Right forelimb (tissue), 1 donor: ENCODE measurements around the gene PDILT.
"Not testable (repeated sequence)": the region's sequence is repeated elsewhere in the genome, so short reads cannot be mapped to it uniquely, and the experiment has no call there.

Experiments
- DNase-seq: peaks from one replicate; pipeline ENCODE4 v3.0.0-alpha.2; 2018

Gene PDILT, protein sequence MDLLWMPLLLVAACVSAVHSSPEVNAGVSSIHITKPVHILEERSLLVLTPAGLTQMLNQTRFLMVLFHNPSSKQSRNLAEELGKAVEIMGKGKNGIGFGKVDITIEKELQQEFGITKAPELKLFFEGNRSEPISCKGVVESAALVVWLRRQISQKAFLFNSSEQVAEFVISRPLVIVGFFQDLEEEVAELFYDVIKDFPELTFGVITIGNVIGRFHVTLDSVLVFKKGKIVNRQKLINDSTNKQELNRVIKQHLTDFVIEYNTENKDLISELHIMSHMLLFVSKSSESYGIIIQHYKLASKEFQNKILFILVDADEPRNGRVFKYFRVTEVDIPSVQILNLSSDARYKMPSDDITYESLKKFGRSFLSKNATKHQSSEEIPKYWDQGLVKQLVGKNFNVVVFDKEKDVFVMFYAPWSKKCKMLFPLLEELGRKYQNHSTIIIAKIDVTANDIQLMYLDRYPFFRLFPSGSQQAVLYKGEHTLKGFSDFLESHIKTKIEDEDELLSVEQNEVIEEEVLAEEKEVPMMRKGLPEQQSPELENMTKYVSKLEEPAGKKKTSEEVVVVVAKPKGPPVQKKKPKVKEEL

GRCh38 chr16:20404637-20405036, at the start of gene PDILT:
Gene PDILT, minus strand, starts transcription at chr16:20404737. Its CDS starts 5,437 bp downstream, at chr16:20399300.
- no peak for DNase-seq

- not testable (repeated sequence) for DNase-seq
Observed at GRCh38 chr16:20453633-20454032, 49.1 kb upstream of the PDILT start.

DNA sequence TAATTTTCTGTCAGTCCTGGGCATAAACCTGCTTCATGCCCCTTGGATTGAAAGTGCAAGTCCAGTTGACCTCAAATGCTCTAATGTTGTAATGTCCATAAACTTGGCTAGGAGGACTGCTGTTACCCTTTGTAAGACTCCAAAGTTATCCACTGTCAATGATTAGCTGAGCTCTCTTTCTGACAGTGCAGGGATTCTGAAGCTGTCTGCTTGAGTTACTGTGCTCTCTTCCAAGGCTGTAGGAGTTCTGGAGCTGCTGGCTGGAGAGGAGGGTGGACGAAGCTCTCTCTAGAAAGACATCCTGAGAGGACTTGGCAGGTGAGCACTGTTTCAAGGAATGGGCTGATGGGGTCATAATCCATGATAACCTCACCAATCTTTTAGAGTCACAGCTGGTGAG, 46.8 kb upstream of the PDILT start, which contains the start of gene ACSM2A:
Gene ACSM2A (plus strand): TSS at position 158 of the 400 bp plus-strand sequence. CDS start 8,594 bp downstream, outside the sequence.
- not testable (repeated sequence) for DNase-seq

DNA sequence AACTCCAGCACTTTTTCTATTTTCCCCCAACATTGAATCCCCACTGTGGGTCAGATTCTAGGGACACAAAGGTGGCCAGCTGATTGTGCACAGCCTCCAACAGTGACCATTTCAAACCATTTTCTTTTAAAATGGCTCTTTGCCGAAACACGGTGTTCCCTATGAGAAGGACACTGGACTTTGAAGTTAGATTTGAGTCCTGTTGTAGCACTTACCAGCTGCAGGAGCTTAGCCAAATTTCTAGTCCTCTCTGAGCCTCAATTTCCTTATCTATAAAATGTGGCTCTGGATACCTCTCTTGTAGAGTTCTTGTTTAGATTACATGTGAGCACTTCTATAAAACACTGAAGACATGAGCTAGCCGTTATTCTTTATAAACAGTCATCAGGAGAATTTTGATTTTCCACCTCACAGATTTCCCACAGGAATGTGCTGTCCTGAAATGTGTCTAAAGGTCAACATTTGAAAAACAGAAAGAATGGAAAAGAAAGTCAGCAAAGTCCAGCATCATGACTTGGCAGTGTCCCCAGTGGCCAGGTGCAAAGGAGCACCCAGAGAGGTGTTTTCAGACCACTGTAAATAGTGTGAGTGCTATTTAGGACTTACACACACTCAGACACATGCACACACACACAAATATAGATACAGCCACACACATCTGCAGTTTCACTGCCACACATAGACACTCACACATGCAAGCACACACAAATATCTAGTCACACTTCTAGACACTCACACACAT, 42.3 kb upstream of the PDILT start:
- not testable (repeated sequence) for DNase-seq

- DNase-seq: not testable (repeated sequence)
Observed at GRCh38 chr16:20441859-20442258, 37.3 kb upstream of the PDILT start.

- DNase-seq: no peak
Observed at GRCh38 chr16:20441191-20441590, 36.7 kb upstream of the PDILT start.

DNA sequence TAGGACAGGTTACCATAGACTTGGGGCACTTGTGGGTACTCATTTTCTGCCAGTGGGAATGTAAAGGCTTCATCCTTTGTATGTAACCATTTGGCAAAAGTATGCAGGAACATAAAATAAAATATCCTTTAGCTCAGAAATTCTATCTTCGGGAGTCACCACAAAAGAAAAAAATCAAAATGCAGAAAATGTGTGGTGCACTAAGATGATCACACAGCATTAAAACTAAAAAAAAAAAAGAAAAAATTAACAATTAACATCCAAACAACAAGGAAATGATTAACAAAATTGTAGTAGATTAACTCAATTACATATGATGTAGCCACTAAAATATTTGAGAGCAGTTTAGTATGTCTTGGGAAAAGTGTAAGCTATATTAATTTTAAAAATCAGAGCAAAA, 36.2 kb upstream of the PDILT start:
- DNase-seq: not testable (repeated sequence)

- not testable (repeated sequence) for DNase-seq
Observed at GRCh38 chr16:20439820-20440231, 35.3 kb upstream of the PDILT start.

- not testable (repeated sequence) for DNase-seq
Observed at GRCh38 chr16:20438950-20439349, 34.4 kb upstream of the PDILT start.

DNA sequence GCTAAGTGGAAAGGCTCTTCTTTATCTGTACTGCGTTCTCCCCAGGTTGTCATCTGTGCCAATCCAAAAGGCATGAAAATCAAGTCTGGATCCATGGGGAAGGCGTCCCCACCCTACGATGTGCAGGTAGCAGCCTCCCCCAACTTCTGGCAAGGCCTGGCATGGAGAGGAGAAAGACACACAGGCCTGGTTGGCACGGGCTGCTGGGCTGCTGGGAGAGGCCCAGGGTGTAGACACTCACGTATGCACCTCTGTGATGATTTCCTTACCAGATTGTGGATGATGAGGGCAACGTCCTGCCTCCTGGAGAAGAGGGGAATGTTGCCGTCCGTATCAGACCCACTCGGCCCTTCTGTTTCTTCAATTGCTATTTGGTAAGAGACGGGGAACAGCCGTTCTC, 26.4 kb upstream of the PDILT start:
- DNase-seq: no peak

DNA sequence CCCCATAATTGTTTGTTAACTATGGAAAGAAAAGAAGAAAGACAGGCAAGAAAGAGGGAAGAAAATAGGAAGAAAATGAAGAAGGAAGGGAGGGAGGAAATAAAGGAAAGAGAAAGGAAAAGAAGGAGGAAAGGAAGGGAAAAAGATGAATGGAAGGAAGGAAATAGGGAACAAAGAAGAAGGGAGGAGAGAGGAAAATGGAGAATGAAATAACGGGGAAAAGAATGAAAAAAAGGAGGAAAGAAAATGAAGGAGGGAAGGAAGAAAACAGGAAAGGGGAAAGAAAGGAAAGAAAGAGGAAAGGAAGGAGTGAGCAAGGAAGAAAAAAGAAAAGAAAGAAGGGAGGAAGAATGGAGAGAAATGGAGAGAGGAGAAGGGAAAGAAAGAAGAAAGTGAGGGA, 25.9 kb upstream of the PDILT start:
- DNase-seq: not testable (repeated sequence)

DNA sequence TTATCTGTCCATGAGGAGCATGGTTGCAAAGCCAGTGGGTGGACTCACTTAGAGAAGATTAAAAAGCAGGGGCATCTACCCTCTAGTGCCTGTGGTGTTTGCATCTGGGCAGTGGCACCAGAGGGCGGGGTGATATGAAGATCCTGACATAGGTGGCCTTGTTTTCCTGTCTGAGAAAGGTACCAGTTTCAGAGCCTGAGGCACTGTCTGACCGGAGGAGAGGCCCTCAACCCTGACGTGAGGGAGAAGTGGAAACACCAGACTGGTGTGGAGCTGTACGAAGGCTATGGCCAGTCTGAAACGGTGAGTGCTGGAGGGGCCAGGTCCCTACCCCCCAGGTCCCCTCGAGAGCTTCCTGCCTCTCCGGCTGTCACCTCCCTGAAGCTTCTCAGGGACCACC, 25.0 kb upstream of the PDILT start:
- not testable (repeated sequence) for DNase-seq

DNA sequence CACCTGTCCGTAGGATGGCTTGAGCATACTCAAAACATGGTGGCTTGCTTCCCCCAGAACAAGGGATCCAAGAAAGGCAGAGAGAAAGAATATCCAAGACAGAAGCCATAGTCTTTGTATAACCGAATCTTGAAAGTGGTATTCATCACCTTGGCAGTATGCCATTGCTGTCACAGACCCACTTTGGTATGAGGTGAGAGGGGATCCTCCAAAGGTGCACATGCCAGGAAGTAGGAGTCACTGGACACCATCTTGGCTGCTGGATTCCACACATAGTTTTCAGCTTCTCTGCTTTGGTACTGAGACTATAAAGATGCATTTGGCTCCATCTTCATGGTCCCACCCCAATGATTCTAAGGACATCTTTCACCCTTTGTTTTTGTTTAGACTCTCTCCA, 22.9 kb upstream of the PDILT start:
- DNase-seq: not testable (repeated sequence)

GRCh38 chr16:20424129-20424866, 19.8 kb upstream of the PDILT start:
- no peak for DNase-seq

DNA sequence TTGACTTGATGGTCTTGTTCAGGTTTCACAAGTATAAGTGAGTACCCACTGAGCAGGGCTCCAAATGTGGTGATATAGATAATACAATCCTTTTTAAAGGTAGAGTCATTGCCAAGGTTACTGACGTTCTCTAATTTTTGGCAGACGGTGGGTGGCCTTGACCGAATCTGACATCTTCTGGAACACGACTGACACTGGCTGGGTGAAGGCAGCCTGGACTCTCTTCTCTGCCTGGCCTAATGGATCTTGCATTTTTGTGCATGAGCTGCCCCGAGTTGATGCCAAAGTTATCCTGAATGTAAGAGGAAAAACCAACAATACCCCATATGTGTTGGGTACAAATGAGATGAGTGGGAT, 19.2 kb upstream of the PDILT start:
- not testable (repeated sequence) for DNase-seq

GRCh38 chr16:20421748-20422147, 17.2 kb upstream of the PDILT start:
- not testable (repeated sequence) for DNase-seq

DNA sequence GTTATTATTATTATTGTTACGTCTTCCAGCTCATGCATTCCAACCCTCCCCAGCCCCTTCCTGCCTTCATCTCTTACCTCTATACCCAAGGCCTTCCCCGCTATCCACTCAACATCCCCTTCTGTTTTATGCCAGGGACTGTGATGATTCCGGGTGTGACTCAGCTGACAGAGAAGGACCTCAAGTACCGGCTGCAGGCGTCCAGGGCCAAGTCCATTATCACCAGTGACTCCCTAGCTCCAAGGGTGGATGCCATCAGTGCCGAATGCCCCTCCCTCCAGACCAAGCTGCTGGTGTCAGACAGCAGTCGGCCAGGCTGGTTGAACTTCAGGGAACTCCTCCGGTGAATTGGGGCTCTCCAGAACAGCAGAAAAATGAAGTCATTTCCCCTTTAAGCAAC, 14.6 kb upstream of the PDILT start:
- not testable (repeated sequence) for DNase-seq

DNA sequence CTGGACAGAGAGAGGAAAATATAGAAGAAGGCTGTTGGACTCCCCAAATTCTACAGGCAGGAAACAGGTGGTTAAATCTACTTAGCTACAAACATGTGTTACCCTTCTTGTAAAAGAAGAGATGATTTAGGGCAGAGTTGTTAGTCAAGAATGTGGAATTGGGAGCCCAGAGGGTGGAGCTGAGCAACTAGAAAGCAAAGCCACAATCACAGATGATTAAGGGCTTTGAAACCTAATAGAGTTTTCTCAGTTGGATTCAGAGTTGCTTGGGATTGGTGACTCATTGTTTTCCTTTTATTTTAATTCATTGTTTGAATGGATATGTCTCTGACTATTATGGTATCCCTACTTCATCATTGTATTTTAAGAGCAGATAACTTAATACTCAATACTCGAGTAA, 11.0 kb upstream of the PDILT start:
- no peak for DNase-seq

GRCh38 chr16:20411055-20411454, 6.5 kb upstream of the PDILT start:
- no peak for DNase-seq

DNA sequence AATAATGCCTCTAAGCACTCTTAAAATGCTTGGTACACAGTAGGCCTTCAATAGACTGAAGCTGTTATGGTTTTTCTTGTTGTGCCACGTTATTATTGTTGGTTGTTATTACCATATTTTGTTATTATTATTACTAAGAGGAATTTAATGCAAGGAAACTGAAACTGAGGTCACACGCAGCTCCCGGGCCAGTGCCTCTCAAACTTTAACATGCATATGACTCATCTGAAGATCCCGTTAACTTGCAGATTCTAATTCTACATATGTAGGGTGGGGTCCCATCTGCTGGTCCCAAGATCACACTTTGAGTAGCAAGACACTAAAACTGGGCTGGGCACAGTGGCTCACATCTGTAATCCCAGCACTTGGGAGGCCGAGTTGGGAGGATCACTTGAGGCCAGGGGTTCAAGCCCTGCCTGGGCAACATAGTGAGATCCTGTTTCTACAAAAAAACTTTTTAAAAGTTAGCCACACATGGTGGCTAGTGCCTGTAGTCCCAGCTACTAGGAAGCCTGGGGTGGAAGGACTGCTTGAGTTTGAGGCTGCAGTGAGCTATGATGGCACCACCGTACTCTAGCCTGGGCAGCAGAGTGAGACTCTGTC, 5.7 kb upstream of the PDILT start:
- no peak for DNase-seq

DNA sequence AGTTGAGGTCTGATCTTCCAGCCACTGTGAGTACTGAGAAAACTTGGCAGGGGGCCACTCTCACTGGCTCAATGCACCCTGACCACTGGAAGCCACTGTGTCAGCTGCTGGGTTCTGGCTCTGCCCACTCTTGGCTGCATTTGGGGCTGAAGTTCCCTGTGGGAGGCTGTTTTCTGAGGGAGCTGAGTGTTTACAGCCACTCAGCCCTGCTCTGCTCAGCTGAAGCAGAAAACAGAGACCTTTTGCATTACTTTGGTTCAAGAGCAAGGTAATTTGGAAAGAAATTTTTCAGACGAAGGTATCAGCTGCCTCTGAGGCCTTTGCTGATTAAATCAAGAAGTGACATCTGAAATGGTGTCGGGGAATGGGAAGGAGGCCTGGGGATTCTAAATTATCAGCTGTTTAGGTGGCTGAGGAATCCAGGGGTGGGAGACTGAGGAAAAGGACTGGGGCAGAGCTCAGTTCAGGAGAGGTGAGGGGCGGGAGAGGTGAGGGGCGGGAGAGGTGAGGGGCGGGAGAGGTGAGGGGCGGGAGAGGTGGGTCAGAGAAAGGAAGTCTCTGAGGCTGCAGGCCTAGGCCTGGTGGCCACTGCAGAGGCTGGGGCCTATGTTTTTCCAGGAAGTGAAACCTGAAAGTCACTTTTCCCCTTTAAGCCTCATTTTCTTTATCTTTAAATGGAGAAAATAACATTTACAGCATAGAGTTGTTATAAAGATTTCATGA, 5.0 kb upstream of the PDILT start, which contains the start of gene ACSM5:
Gene ACSM5 (plus strand): TSS at position 137 of the 723 bp plus-strand sequence. CDS start 1,951 bp downstream, outside the sequence.
- DNase-seq: no peak

- DNase-seq: no peak
Observed at GRCh38 chr16:20402651-20403050, 1.9 kb downstream of the PDILT start.
